ENCODE results near the gene P2RX3. TPM values are rescaled to one million over a fixed set of nuclear protein-coding genes. Genes with fewer than 3 reads are reported as not detected.

The P2RX3 gene
- total RNA-seq, 1 donor from 2014 or later: not detected

GRCh38 chr11:57373146-57373545, 35.0 kb downstream of the P2RX3 start:
- Histone ChIP-seq H3K27me3 (ENCODE audit: low read depth) (no peaks in the 10 kb centered on the region), H3K9me3 (no peaks in the 10 kb centered on the region), H3K27ac (no peak overlapping the region), H3K4me1 (no peaks in the 10 kb centered on the region), H3K36me3 (no peaks in the 10 kb centered on the region), H3K4me3 (no peak overlapping the region)
- TF ChIP-seq, protein P1, sequence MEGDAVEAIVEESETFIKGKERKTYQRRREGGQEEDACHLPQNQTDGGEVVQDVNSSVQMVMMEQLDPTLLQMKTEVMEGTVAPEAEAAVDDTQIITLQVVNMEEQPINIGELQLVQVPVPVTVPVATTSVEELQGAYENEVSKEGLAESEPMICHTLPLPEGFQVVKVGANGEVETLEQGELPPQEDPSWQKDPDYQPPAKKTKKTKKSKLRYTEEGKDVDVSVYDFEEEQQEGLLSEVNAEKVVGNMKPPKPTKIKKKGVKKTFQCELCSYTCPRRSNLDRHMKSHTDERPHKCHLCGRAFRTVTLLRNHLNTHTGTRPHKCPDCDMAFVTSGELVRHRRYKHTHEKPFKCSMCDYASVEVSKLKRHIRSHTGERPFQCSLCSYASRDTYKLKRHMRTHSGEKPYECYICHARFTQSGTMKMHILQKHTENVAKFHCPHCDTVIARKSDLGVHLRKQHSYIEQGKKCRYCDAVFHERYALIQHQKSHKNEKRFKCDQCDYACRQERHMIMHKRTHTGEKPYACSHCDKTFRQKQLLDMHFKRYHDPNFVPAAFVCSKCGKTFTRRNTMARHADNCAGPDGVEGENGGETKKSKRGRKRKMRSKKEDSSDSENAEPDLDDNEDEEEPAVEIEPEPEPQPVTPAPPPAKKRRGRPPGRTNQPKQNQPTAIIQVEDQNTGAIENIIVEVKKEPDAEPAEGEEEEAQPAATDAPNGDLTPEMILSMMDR (IDR thresholded peaks at IDR 0.05): no peak
- intact Hi-C loops (cut with DNase I): no loop called here
- ATAC-seq (no peak), DNase-seq (no peak)

GRCh38 chr11:57374966-57375365, 36.8 kb downstream of the P2RX3 start:
- no peak for DNase-seq
- H3K9me3 ChIP-seq: no peaks in the 10 kb centered on the region
- H3K27me3 ChIP-seq (ENCODE audit: low read depth): no peaks in the 10 kb centered on the region
- intact Hi-C loops (cut with DNase I): no loop called here
- TF ChIP-seq, protein P1 (IDR thresholded peaks at IDR 0.05): no peak
- no peaks in the 10 kb centered on the region for H3K4me1 ChIP-seq
- no peak overlapping the region for H3K4me3 ChIP-seq
- no peak overlapping the region for H3K27ac ChIP-seq
- no peaks in the 10 kb centered on the region for H3K36me3 ChIP-seq
- ATAC-seq: no peak

- no peaks in the 10 kb centered on the region for H3K9me3 ChIP-seq
- no peak overlapping the region for H3K4me3 ChIP-seq
- ATAC-seq: no peak
- H3K36me3 ChIP-seq: no peaks in the 10 kb centered on the region
- no peaks in the 10 kb centered on the region for H3K27me3 ChIP-seq (ENCODE audit: low read depth)
- no peak for DNase-seq
- intact Hi-C loops (cut with DNase I): no loop called here
- no peak overlapping the region for H3K27ac ChIP-seq
- TF ChIP-seq, protein P1 (IDR thresholded peaks at IDR 0.05): no peak
- H3K4me1 ChIP-seq: no peaks in the 10 kb centered on the region
Measured at GRCh38 chr11:57375490-57375889, 37.3 kb downstream of the P2RX3 start.

GRCh38 chr11:57376095-57377090, 38.2 kb downstream of the P2RX3 start:
- Histone ChIP-seq H3K4me3 (no peak overlapping the region), H3K27ac (no peak overlapping the region), H3K4me1 (no peaks in the 10 kb centered on the region), H3K36me3 (no peaks in the 10 kb centered on the region), H3K27me3 (ENCODE audit: low read depth) (no peaks in the 10 kb centered on the region), H3K9me3 (no peaks in the 10 kb centered on the region)
- ATAC-seq (no peak), DNase-seq (no peak)
- TF ChIP-seq, protein P1 (IDR thresholded peaks at IDR 0.05): no peak
- intact Hi-C loops (cut with DNase I): no loop called here

GRCh38 chr11:57377107-57377506, 39.0 kb downstream of the P2RX3 start:
- no peaks in the 10 kb centered on the region for H3K27me3 ChIP-seq (ENCODE audit: low read depth)
- no peaks in the 10 kb centered on the region for H3K36me3 ChIP-seq
- intact Hi-C loops (cut with DNase I): no loop called here
- no peaks in the 10 kb centered on the region for H3K4me1 ChIP-seq
- ATAC-seq (no peak), DNase-seq (no peak)
- TF ChIP-seq, protein P1 (IDR thresholded peaks at IDR 0.05): no peak
- no peak overlapping the region for H3K4me3 ChIP-seq
- no peak overlapping the region for H3K27ac ChIP-seq
- no peaks in the 10 kb centered on the region for H3K9me3 ChIP-seq
